Loucy (cell line): ENCODE data around the gene TMA16.

ENCODE experiments used
- EZH2phosphoT487 ChIP-seq: fragments of 200-600 bp; IDR thresholded peaks from 2 replicates; pipeline ENCODE4 v1.6.1; 2018; ENCODE audit warnings: antibody characterized with exemption, mild to moderate bottlenecking, moderate library complexity, borderline replicate concordance
- TF ChIP-seq, protein P1 (sequence below): fragments of 200-600 bp; sonication (generic); conservative IDR thresholded peaks from 2 replicates; pipeline ENCODE4 v1.5.1; 2014; ENCODE audit warnings: mild to moderate bottlenecking, antibody characterized with exemption, low read length

DNA sequence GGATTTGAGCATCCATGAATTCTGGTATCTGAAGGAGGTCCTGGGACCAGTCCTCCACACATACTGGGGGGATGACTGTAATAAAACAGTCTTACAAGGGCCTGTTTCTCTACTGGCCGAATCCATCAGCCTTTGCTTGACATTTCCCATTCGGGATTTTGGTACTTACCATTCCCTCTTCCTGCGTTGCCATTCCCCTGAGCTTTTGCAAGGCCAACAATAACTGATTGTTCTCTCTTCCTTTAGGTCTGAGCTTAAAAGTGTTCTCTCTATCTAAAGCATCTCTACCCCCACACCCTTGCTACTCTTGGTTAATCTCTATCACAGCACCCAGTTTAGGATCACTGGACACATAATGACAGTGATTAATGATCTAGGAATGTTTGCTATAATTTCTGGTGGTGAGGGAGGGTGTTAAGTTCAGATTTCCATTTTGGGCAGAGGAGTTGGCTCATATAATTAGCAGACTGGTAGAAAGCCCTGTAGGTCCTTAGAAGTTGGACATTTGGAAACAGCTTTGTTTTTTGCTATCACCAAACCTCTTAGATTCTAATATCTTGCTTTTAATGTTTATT lies 29.4 kb downstream of the TMA16 start:
- TF ChIP-seq, protein P1, sequence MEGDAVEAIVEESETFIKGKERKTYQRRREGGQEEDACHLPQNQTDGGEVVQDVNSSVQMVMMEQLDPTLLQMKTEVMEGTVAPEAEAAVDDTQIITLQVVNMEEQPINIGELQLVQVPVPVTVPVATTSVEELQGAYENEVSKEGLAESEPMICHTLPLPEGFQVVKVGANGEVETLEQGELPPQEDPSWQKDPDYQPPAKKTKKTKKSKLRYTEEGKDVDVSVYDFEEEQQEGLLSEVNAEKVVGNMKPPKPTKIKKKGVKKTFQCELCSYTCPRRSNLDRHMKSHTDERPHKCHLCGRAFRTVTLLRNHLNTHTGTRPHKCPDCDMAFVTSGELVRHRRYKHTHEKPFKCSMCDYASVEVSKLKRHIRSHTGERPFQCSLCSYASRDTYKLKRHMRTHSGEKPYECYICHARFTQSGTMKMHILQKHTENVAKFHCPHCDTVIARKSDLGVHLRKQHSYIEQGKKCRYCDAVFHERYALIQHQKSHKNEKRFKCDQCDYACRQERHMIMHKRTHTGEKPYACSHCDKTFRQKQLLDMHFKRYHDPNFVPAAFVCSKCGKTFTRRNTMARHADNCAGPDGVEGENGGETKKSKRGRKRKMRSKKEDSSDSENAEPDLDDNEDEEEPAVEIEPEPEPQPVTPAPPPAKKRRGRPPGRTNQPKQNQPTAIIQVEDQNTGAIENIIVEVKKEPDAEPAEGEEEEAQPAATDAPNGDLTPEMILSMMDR, result no peak
- TF ChIP-seq EZH2phosphoT487, result no peak
